ENCODE measurements around the gene CEACAM19.

- TF ChIP-seq CTCF (IDR thresholded peaks at IDR 0.05; ENCODE audit: insufficient read depth, low read length, poor library complexity, severe bottlenecking) = no peak
- TF ChIP-seq EZH2phosphoT487 (conservative IDR thresholded peaks at IDR 0.05; ENCODE audit: low read length) = no peak
Measured at GRCh38 chr19:44687888-44688287, 16.6 kb downstream of the CEACAM19 start.
